ENCODE measurements around the gene NRDE2. TPM values are rescaled to one million over a fixed set of nuclear protein-coding genes. Genes with fewer than 3 reads are reported as not detected.
"Not testable (repeated sequence)": the region's sequence is repeated elsewhere in the genome, so short reads cannot be mapped to it uniquely, and the experiment has no call there.

The NRDE2 gene
- total RNA-seq, 1 experiment from 2014 or later, result 3.6 TPM

- DNase-seq (ENCODE audit: low spot score), result no peak
Measured at GRCh38 chr14:90272523-90272922, 59.2 kb downstream of the NRDE2 start.

- no peak for DNase-seq (ENCODE audit: low spot score)
Measured at GRCh38 chr14:90268420-90268819, 63.3 kb downstream of the NRDE2 start.

- DNase-seq (ENCODE audit: low spot score), result no peak
Measured at GRCh38 chr14:90266441-90267154, 65.1 kb downstream of the NRDE2 start.

- DNase-seq (ENCODE audit: low spot score), result no peak
Measured at GRCh38 chr14:90263748-90264449, 67.8 kb downstream of the NRDE2 start.

GRCh38 chr14:90256354-90257131 is 75.2 kb downstream of the NRDE2 start, which contains the start of gene PSMC1:
Gene PSMC1, plus strand, starts transcription at chr14:90256553. Its CDS starts 45 bp downstream, at chr14:90256598.
- peak; percentile 90 for DNase-seq (ENCODE audit: low spot score)

- DNase-seq (ENCODE audit: low spot score), result no peak
Measured at GRCh38 chr14:90255871-90256270, 75.9 kb downstream of the NRDE2 start.

GRCh38 chr14:90253826-90254225 is 77.9 kb downstream of the NRDE2 start:
- DNase-seq (ENCODE audit: low spot score), result no peak

- DNase-seq (ENCODE audit: low spot score), result no peak
Measured at GRCh38 chr14:90248594-90248993, 83.1 kb downstream of the NRDE2 start.

GRCh38 chr14:90247441-90247840 is 84.3 kb downstream of the NRDE2 start:
- not testable (repeated sequence) for DNase-seq (ENCODE audit: low spot score)

GRCh38 chr14:90246936-90247335 is 84.8 kb downstream of the NRDE2 start:
- no peak for DNase-seq (ENCODE audit: low spot score)

- no peak for DNase-seq (ENCODE audit: low spot score)
Measured at GRCh38 chr14:90242444-90242843, 89.3 kb downstream of the NRDE2 start.

GRCh38 chr14:90239139-90239538 is 92.6 kb downstream of the NRDE2 start:
- no peak for DNase-seq (ENCODE audit: low spot score)

GRCh38 chr14:90235179-90235976 is 96.4 kb downstream of the NRDE2 start:
- DNase-seq (ENCODE audit: low spot score), result peak; percentile 28

- not testable (repeated sequence) for DNase-seq (ENCODE audit: low spot score)
Measured at GRCh38 chr14:90229942-90230341, 101.8 kb downstream of the NRDE2 start.

- DNase-seq (ENCODE audit: low spot score), result no peak
Measured at GRCh38 chr14:90228478-90228877, 103.3 kb downstream of the NRDE2 start.

Other genes starting within 250 kb of the NRDE2 start
- gene PSMC1, start 75.4 kb downstream of the NRDE2 start, total RNA-seq (2014; rRNA removed; shearing (Covaris generic)), result 335 and 362 TPM in 2 replicates
- gene CALM1, start 65.1 kb upstream of the NRDE2 start, total RNA-seq (2014; rRNA removed; shearing (Covaris generic)), result 271 and 291 TPM in 2 replicates

All from H4 (cell line).